SK-N-MC (cell line): ENCODE data around the gene MAMDC4.

Experiments used
- EZH2 ChIP-seq: fragments of 200-600 bp; sonication (generic); IDR thresholded peaks from one replicate; pipeline ENCODE4 v1.6.1; 2017; ENCODE audit warnings: antibody characterized with exemption
- POLR2AphosphoS5 ChIP-seq: IDR thresholded peaks from 2 replicates; pipeline ENCODE4 v1.6.1; 2012; ENCODE audit warnings: mild to moderate bottlenecking, low read depth, low read length, borderline replicate concordance

GRCh38 chr9:136867480-136867879 is 15.3 kb downstream of the MAMDC4 start:
- no peak for TF ChIP-seq POLR2AphosphoS5
- TF ChIP-seq EZH2: no peak
